ENCODE measurements around the gene IRF2. TPM values are rescaled to one million over a fixed set of nuclear protein-coding genes. Genes with fewer than 3 reads are reported as not detected.
"Not testable (repeated sequence)": the region's sequence is repeated elsewhere in the genome, so short reads cannot be mapped to it uniquely, and the experiment has no call there.

The IRF2 gene
- total RNA-seq, 1 donor from 2014 or later, result 16.1 TPM

GRCh38 chr4:184376923-184377322, 97.4 kb downstream of the IRF2 start:
- no peaks in the 10 kb centered on the region for H4K20me1 ChIP-seq (ENCODE audit: low read depth)
- H3K27me3 ChIP-seq, result no peaks in the 10 kb centered on the region
- no peak for DNase-seq (ENCODE audit: low spot score)
- TF ChIP-seq EZH2phosphoT487 (IDR thresholded peaks at IDR 0.05), result no peak
- TF ChIP-seq CTCF (IDR thresholded peaks at IDR 0.05), result no peak
- no peak for TF ChIP-seq EZH2 (IDR thresholded peaks at IDR 0.05)
- H3K4me3 ChIP-seq, result no peak overlapping the region
- peaks cover 4% of the 10 kb centered on the region for H3K27me3 Mint-ChIP-seq (ENCODE audit: insufficient read depth, low read depth)
- H3K4me3 Mint-ChIP-seq, result no peak overlapping the region
- no peak overlapping the region for H3K4me2 ChIP-seq
- no peaks in the 10 kb centered on the region for H3K9me3 ChIP-seq (ENCODE audit: low read depth)
- H3K27ac Mint-ChIP-seq, result no peak overlapping the region
- H3K9me3 Mint-ChIP-seq, result peaks cover 11% of the 10 kb centered on the region
- no peaks in the 10 kb centered on the region for H3K4me1 Mint-ChIP-seq
- no peak overlapping the region for H3K9ac ChIP-seq
- H2AFZ ChIP-seq (replicated peaks), result no peak overlapping the region
- no peaks in the 10 kb centered on the region for H3K79me2 ChIP-seq (ENCODE audit: low read depth)
- no peaks in the 10 kb centered on the region for H3K36me3 ChIP-seq
- no peaks in the 10 kb centered on the region for H3K4me1 ChIP-seq
- peaks cover 4% of the 10 kb centered on the region for H3F3A ChIP-seq (ENCODE audit: low read depth)
- H3K27ac ChIP-seq, result no peak overlapping the region
- peaks cover 7% of the 10 kb centered on the region for H3K36me3 Mint-ChIP-seq

- Histone ChIP-seq H4K20me1 (ENCODE audit: low read depth) (no peaks in the 10 kb centered on the region), H3K9ac (no peak overlapping the region), H3K27me3 (no peaks in the 10 kb centered on the region), H3K27ac (no peak overlapping the region), H3K9me3 (ENCODE audit: low read depth) (no peaks in the 10 kb centered on the region), H2AFZ (replicated peaks) (no peak overlapping the region), H3K4me3 (no peak overlapping the region), H3K4me2 (no peak overlapping the region), H3K4me1 (no peaks in the 10 kb centered on the region), H3K36me3 (no peaks in the 10 kb centered on the region), H3F3A (ENCODE audit: low read depth) (peaks cover 4% of the 10 kb centered on the region), H3K79me2 (ENCODE audit: low read depth) (no peaks in the 10 kb centered on the region)
- Mint-ChIP-seq H3K9me3 (peaks cover 11% of the 10 kb centered on the region), H3K27me3 (ENCODE audit: insufficient read depth, low read depth) (peaks cover 5% of the 10 kb centered on the region), H3K27ac (peak overlapping the region; percentile 29), H3K36me3 (peaks cover 7% of the 10 kb centered on the region), H3K4me3 (no peak overlapping the region), H3K4me1 (peaks cover 3% of the 10 kb centered on the region)
- DNase-seq (ENCODE audit: low spot score), result no peak
- TF ChIP-seq EZH2phosphoT487 (IDR thresholded peaks at IDR 0.05), result no peak
- TF ChIP-seq CTCF (IDR thresholded peaks at IDR 0.05), result no peak
- no peak for TF ChIP-seq EZH2 (IDR thresholded peaks at IDR 0.05)
These were observed 98.1 kb downstream of the IRF2 start for GRCh38 chr4:184376126-184376838.

DNA sequence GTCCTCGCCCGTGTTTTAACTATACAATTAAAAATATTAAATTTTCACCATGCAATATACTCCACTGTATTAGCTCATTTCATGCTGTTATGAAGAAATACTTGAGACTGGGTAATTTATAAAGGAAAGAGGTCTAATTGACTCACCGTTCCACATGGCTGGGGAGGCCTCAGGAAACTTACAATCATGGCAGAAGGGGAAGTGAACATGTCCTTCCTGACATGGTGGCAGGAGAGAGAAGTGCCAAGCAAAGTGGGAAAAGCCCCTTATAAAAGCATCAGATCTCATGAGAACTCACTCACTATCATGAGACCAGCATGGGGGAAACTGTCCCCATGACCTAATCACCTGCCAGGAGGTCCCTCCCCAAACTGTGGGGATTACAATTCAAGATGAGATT, 98.7 kb downstream of the IRF2 start:
- H3F3A ChIP-seq (ENCODE audit: low read depth); H3K79me2 ChIP-seq (ENCODE audit: low read depth); H3K36me3 Mint-ChIP-seq; H3K4me3 Mint-ChIP-seq; H3K4me1 Mint-ChIP-seq; H3K36me3 ChIP-seq; H2AFZ ChIP-seq (replicated peaks); H3K27ac ChIP-seq; H3K27ac Mint-ChIP-seq; H3K9ac ChIP-seq; H3K4me3 ChIP-seq; DNase-seq (ENCODE audit: low spot score); H4K20me1 ChIP-seq (ENCODE audit: low read depth); H3K4me2 ChIP-seq; H3K27me3 ChIP-seq; H3K9me3 ChIP-seq (ENCODE audit: low read depth); H3K4me1 ChIP-seq; H3K27me3 Mint-ChIP-seq (ENCODE audit: insufficient read depth, low read depth): not testable (repeated sequence)
- peaks cover 11% of the 10 kb centered on the region for H3K9me3 Mint-ChIP-seq

- H3K4me3 Mint-ChIP-seq, result no peak overlapping the region
- Histone ChIP-seq H3K9me3 (ENCODE audit: low read depth) (no peaks in the 10 kb centered on the region), H3K27ac (no peak overlapping the region), H3K9ac (no peak overlapping the region), H3K4me3 (no peak overlapping the region), H4K20me1 (ENCODE audit: low read depth) (no peaks in the 10 kb centered on the region), H3K79me2 (ENCODE audit: low read depth) (no peaks in the 10 kb centered on the region), H3F3A (ENCODE audit: low read depth) (peaks cover 4% of the 10 kb centered on the region), H3K27me3 (no peaks in the 10 kb centered on the region), H3K4me1 (no peaks in the 10 kb centered on the region), H2AFZ (replicated peaks) (no peak overlapping the region), H3K4me2 (no peak overlapping the region), H3K36me3 (no peaks in the 10 kb centered on the region)
- no peak for DNase-seq (ENCODE audit: low spot score)
- peaks cover 7% of the 10 kb centered on the region for H3K36me3 Mint-ChIP-seq
- H3K4me1 Mint-ChIP-seq, result peaks cover 10% of the 10 kb centered on the region
- TF ChIP-seq EZH2 (IDR thresholded peaks at IDR 0.05), result no peak
- TF ChIP-seq EZH2phosphoT487 (IDR thresholded peaks at IDR 0.05), result no peak
- no peak for TF ChIP-seq CTCF (IDR thresholded peaks at IDR 0.05)
- no peak overlapping the region for H3K27ac Mint-ChIP-seq
- H3K9me3 Mint-ChIP-seq, result peaks cover 11% of the 10 kb centered on the region
- peaks cover 5% of the 10 kb centered on the region for H3K27me3 Mint-ChIP-seq (ENCODE audit: insufficient read depth, low read depth)
These were observed 99.3 kb downstream of the IRF2 start for GRCh38 chr4:184375027-184375426.

Data from neural progenitor cell (in vitro differentiated cells).